ENCODE results near the gene RBM41. TPM values are rescaled to one million over a fixed set of nuclear protein-coding genes. Genes with fewer than 3 reads are reported as not detected.
"Not testable (repeated sequence)": the region's sequence is repeated elsewhere in the genome, so short reads cannot be mapped to it uniquely, and the experiment has no call there.

The RBM41 gene
- total RNA-seq, result 10 to 100 TPM; 20.7 to 21.3 TPM
- 10 to 100 TPM; 10.6 to 13.3 TPM for polyA plus RNA-seq (ENCODE audit: insufficient read length in 2 of 2)
- long read RNA-seq, donor 1, result 0 reads
- long read RNA-seq, donor 2, result 0 reads
- long read RNA-seq, donor 3, result 0 reads
- long read RNA-seq, donor 4, result 0 reads

GRCh38 chrX:107118322-107119147, at the start of gene RBM41:
TSS of gene RBM41 (minus strand) at chrX:107118822. CDS start at chrX:107118773, 49 bp downstream.
- Histone ChIP-seq H3K4me3 (ENCODE audit: low read depth, low read length) (peak within 1 kb of the TSS; percentile 67), H3K36me3 (ENCODE audit: control insufficient read depth, insufficient read depth, low read length) (no peaks in the 10 kb centered on the region), H3K27me3 (ENCODE audit: control insufficient read depth, insufficient read depth, low read length) (peaks cover 17% of the 10 kb centered on the region), H3K4me1 (ENCODE audit: control insufficient read depth, insufficient read depth, low read length) (no peaks in the 10 kb centered on the region), H3K27ac (ENCODE audit: low read depth, low read length) (peak within 1 kb of the TSS; percentile 73), H3K9me3 (ENCODE audit: control insufficient read depth, insufficient read depth, low read length) (no peaks in the 10 kb centered on the region)
- WGBS (ENCODE audit: insufficient coverage), result 24% methylated on average over 31 of the region's 37 CpGs
- peak; percentile 47 to 94 (median 70) for DNase-seq (ENCODE audit: low read depth in 4 of 6, low spot score in 6 of 6)

GRCh38 chrX:107168257-107168656, 49.6 kb upstream of the RBM41 start:
- H3K4me3 ChIP-seq (ENCODE audit: low read depth, low read length), result no peak overlapping the region
- H3K27ac ChIP-seq (ENCODE audit: low read depth, low read length), result no peak overlapping the region
- H3K27me3 ChIP-seq (ENCODE audit: control insufficient read depth, insufficient read depth, low read length), result peaks cover 2% of the 10 kb centered on the region
- no peaks in the 10 kb centered on the region for H3K9me3 ChIP-seq (ENCODE audit: control insufficient read depth, insufficient read depth, low read length)
- no peaks in the 10 kb centered on the region for H3K4me1 ChIP-seq (ENCODE audit: control insufficient read depth, insufficient read depth, low read length)
- H3K36me3 ChIP-seq (ENCODE audit: control insufficient read depth, insufficient read depth, low read length), result no peaks in the 10 kb centered on the region
- no peak for DNase-seq (ENCODE audit: low read depth in 4 of 6, low spot score in 6 of 6)

- no peak for DNase-seq (ENCODE audit: low read depth in 4 of 6, low spot score in 6 of 6)
- H3K9me3 ChIP-seq (ENCODE audit: control insufficient read depth, insufficient read depth, low read length), result no peaks in the 10 kb centered on the region
- peaks cover 4% of the 10 kb centered on the region for H3K27me3 ChIP-seq (ENCODE audit: control insufficient read depth, insufficient read depth, low read length)
- no peaks in the 10 kb centered on the region for H3K36me3 ChIP-seq (ENCODE audit: control insufficient read depth, insufficient read depth, low read length)
- H3K4me3 ChIP-seq (ENCODE audit: low read depth, low read length), result no peak overlapping the region
- no peaks in the 10 kb centered on the region for H3K4me1 ChIP-seq (ENCODE audit: control insufficient read depth, insufficient read depth, low read length)
- H3K27ac ChIP-seq (ENCODE audit: low read depth, low read length), result no peak overlapping the region
- WGBS (ENCODE audit: insufficient coverage), result 100% methylated on average over 1 of the region's 3 CpGs
Measured at GRCh38 chrX:107167163-107167921, 48.7 kb upstream of the RBM41 start.

GRCh38 chrX:107157618-107158017, 39.0 kb upstream of the RBM41 start:
- not testable (repeated sequence) for H3K4me3 ChIP-seq (ENCODE audit: low read depth, low read length); DNase-seq (ENCODE audit: low read depth in 4 of 6, low spot score in 6 of 6); H3K27me3 ChIP-seq (ENCODE audit: control insufficient read depth, insufficient read depth, low read length); H3K36me3 ChIP-seq (ENCODE audit: control insufficient read depth, insufficient read depth, low read length); H3K4me1 ChIP-seq (ENCODE audit: control insufficient read depth, insufficient read depth, low read length); H3K9me3 ChIP-seq (ENCODE audit: control insufficient read depth, insufficient read depth, low read length); H3K27ac ChIP-seq (ENCODE audit: low read depth, low read length)
- WGBS (ENCODE audit: insufficient coverage), result no CpG with 5 or more reads among the region's 4 CpGs

- H3K9me3 ChIP-seq (ENCODE audit: control insufficient read depth, insufficient read depth, low read length); H3K36me3 ChIP-seq (ENCODE audit: control insufficient read depth, insufficient read depth, low read length); H3K27ac ChIP-seq (ENCODE audit: low read depth, low read length); H3K4me3 ChIP-seq (ENCODE audit: low read depth, low read length); DNase-seq (ENCODE audit: low read depth in 4 of 6, low spot score in 6 of 6); H3K4me1 ChIP-seq (ENCODE audit: control insufficient read depth, insufficient read depth, low read length); H3K27me3 ChIP-seq (ENCODE audit: control insufficient read depth, insufficient read depth, low read length): not testable (repeated sequence)
- no CpG with 5 or more reads among the region's 32 CpGs for WGBS (ENCODE audit: insufficient coverage)
Measured at GRCh38 chrX:107155621-107156430, 37.2 kb upstream of the RBM41 start.

GRCh38 chrX:107154787-107155620, 36.4 kb upstream of the RBM41 start:
- 83% methylated on average over 3 of the region's 6 CpGs for WGBS (ENCODE audit: insufficient coverage)
- H3K27ac ChIP-seq (ENCODE audit: low read depth, low read length), result no peak overlapping the region
- no peaks in the 10 kb centered on the region for H3K9me3 ChIP-seq (ENCODE audit: control insufficient read depth, insufficient read depth, low read length)
- no peak overlapping the region for H3K4me3 ChIP-seq (ENCODE audit: low read depth, low read length)
- no peaks in the 10 kb centered on the region for H3K4me1 ChIP-seq (ENCODE audit: control insufficient read depth, insufficient read depth, low read length)
- DNase-seq (ENCODE audit: low read depth in 4 of 6, low spot score in 6 of 6), result no peak
- H3K27me3 ChIP-seq (ENCODE audit: control insufficient read depth, insufficient read depth, low read length), result no peaks in the 10 kb centered on the region
- H3K36me3 ChIP-seq (ENCODE audit: control insufficient read depth, insufficient read depth, low read length), result no peaks in the 10 kb centered on the region

GRCh38 chrX:107153005-107153404, 34.4 kb upstream of the RBM41 start:
- Histone ChIP-seq H3K4me1 (ENCODE audit: control insufficient read depth, insufficient read depth, low read length) (no peaks in the 10 kb centered on the region), H3K4me3 (ENCODE audit: low read depth, low read length) (no peak overlapping the region), H3K9me3 (ENCODE audit: control insufficient read depth, insufficient read depth, low read length) (no peaks in the 10 kb centered on the region), H3K36me3 (ENCODE audit: control insufficient read depth, insufficient read depth, low read length) (no peaks in the 10 kb centered on the region), H3K27ac (ENCODE audit: low read depth, low read length) (no peak overlapping the region), H3K27me3 (ENCODE audit: control insufficient read depth, insufficient read depth, low read length) (no peaks in the 10 kb centered on the region)
- WGBS (ENCODE audit: insufficient coverage), result 56% methylated on average over 5 of the region's 5 CpGs
- DNase-seq (ENCODE audit: low read depth in 4 of 6, low spot score in 6 of 6), result no peak

GRCh38 chrX:107146670-107147069, 28.0 kb upstream of the RBM41 start:
- H3K36me3 ChIP-seq (ENCODE audit: control insufficient read depth, insufficient read depth, low read length), result no peaks in the 10 kb centered on the region
- no peak overlapping the region for H3K27ac ChIP-seq (ENCODE audit: low read depth, low read length)
- H3K4me1 ChIP-seq (ENCODE audit: control insufficient read depth, insufficient read depth, low read length), result no peaks in the 10 kb centered on the region
- H3K9me3 ChIP-seq (ENCODE audit: control insufficient read depth, insufficient read depth, low read length), result no peaks in the 10 kb centered on the region
- peaks cover 2% of the 10 kb centered on the region for H3K27me3 ChIP-seq (ENCODE audit: control insufficient read depth, insufficient read depth, low read length)
- DNase-seq (ENCODE audit: low read depth in 4 of 6, low spot score in 6 of 6), result no peak
- no peak overlapping the region for H3K4me3 ChIP-seq (ENCODE audit: low read depth, low read length)

GRCh38 chrX:107135965-107136307, 17.3 kb upstream of the RBM41 start:
- WGBS (ENCODE audit: insufficient coverage), result no CpG with 5 or more reads among the region's 1 CpG
- DNase-seq (ENCODE audit: low read depth in 4 of 6, low spot score in 6 of 6), result no peak
- Histone ChIP-seq H3K27me3 (ENCODE audit: control insufficient read depth, insufficient read depth, low read length) (peaks cover 4% of the 10 kb centered on the region), H3K36me3 (ENCODE audit: control insufficient read depth, insufficient read depth, low read length) (no peaks in the 10 kb centered on the region), H3K9me3 (ENCODE audit: control insufficient read depth, insufficient read depth, low read length) (no peaks in the 10 kb centered on the region), H3K4me3 (ENCODE audit: low read depth, low read length) (no peak overlapping the region), H3K4me1 (ENCODE audit: control insufficient read depth, insufficient read depth, low read length) (no peaks in the 10 kb centered on the region), H3K27ac (ENCODE audit: low read depth, low read length) (no peak overlapping the region)
